ENCODE data around the gene LIM2. TPM values are rescaled to one million over a fixed set of nuclear protein-coding genes. Genes with fewer than 3 reads are reported as not detected.

The LIM2 gene
- total and polyA plus RNA-seq, 2 of the 4 experiments (the other 2 are of a cell fraction): not detected

DNA sequence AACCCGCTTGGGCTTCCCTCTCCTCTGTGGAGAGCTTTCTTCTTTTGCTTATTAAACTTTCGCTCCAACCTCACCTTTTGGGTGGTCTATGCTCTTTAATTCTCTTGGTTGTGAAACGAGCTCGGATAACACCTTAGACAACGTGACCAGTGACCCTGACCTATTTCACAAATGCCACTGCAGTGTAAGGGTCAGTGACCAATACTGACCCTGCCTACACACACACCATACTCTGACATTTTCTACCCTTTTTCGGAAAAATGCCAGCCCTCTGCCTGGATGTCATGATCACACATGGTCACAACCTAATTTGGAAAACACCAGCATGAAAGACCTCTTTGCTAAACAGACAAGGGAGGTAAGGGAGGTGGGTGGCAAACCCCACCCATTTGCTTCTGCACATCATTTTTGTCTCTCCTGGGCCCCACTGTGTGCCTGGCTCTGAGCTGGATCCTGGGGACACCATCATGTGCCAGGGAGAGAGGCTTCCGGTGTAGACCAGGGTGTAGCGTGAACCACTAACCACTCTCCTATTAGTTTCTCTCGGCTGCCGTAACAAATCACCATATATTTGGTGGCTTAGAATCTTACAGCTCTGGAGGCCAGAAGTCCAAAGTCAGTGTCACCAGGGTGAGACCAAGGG, 31.5 kb downstream of the LIM2 start:
- Histone ChIP-seq H2AK5ac (ENCODE audit: low read depth, low read length) (no peak overlapping the region), H3K14ac (replicated peaks; ENCODE audit: low read depth, low read length) (no peak overlapping the region), H3K4me2 (ENCODE audit: low read depth, low read length) (no peak overlapping the region), H3K27me3 (ENCODE audit: control insufficient read depth, insufficient read depth, low read length) (no peaks in the 10 kb centered on the region), H3K4me3 (ENCODE audit: insufficient read depth, low read depth, low read length) (no peak overlapping the region), H3K4ac (ENCODE audit: low read depth, low read length) (no peak overlapping the region), H3K9me1 (ENCODE audit: insufficient read depth, low read length) (no peaks in the 10 kb centered on the region), H3K23ac (ENCODE audit: low read depth, low read length) (no peak overlapping the region), H3K79me1 (ENCODE audit: low read depth in 1 of 2, low read length in 2 of 2) (peaks cover 5 to 6% of the 10 kb centered on the region in 2 experiments; a peak in 2 of 4 replicates), H4K5ac (ENCODE audit: low read depth, low read length) (no peak overlapping the region), H2AFZ (replicated peaks; ENCODE audit: low read length, poor library complexity) (no peak overlapping the region), H4K91ac (ENCODE audit: insufficient read depth, low read depth, low read length) (no peak overlapping the region; the same call in 1 of the 2 replicates), H2BK120ac (ENCODE audit: low read depth, low read length) (no peak overlapping the region), H2BK20ac (ENCODE audit: low read depth, low read length) (no peak overlapping the region), H2BK15ac (ENCODE audit: low read depth, low read length) (no peak overlapping the region), H3K36me3 (ENCODE audit: control insufficient read depth, insufficient read depth, low read length) (peaks cover 7% of the 10 kb centered on the region; the same call in 1 of the 2 replicates), H3K56ac (ENCODE audit: extremely low read depth, insufficient read depth, low read length) (no peak overlapping the region), H3K4me1 (ENCODE audit: control insufficient read depth, insufficient read depth, low read length) (peaks cover 7% of the 10 kb centered on the region), H2AK9ac (replicated peaks; ENCODE audit: low read depth, low read length, poor library complexity) (no peak overlapping the region), H4K20me1 (ENCODE audit: insufficient read depth, low read length) (peaks cover 3% of the 10 kb centered on the region), H3K9ac (ENCODE audit: low read depth, low read length) (no peak overlapping the region), H3K9me3 (ENCODE audit: control insufficient read depth, insufficient read depth, low read length) (no peaks in the 10 kb centered on the region), H3K27ac (ENCODE audit: insufficient read depth, low read length) (no peak overlapping the region), H2BK5ac (ENCODE audit: low read depth, low read length, poor library complexity, severe bottlenecking) (no peak overlapping the region), H4K8ac (ENCODE audit: low read depth in 2 of 2, low read length in 2 of 2) (no peak overlapping the region), H3K18ac (ENCODE audit: low read depth, low read length) (no peak overlapping the region)
- ATAC-seq (ENCODE audit: low read depth) (no peak), DNase-seq (no peak)
- WGBS, 2 experiments (ENCODE audit: extremely low coverage in 2 of 2, insufficient read length in 1 of 2): no CpG with 5 or more reads among the region's 10 CpGs
- TF ChIP-seq BHLHE40 (IDR thresholded peaks at IDR 0.05; ENCODE audit: low read depth, low read length): no peak
- TF ChIP-seq MAZ (IDR thresholded peaks at IDR 0.05; ENCODE audit: borderline replicate concordance, low read depth, low read length): no peak
- no peak for TF ChIP-seq RAD21 (IDR thresholded peaks at IDR 0.05; ENCODE audit: low read length)
- no peak for TF ChIP-seq CEBPB (IDR thresholded peaks at IDR 0.05; ENCODE audit: low read depth, low read length)
- TF ChIP-seq NFE2L2 (IDR thresholded peaks at IDR 0.05; ENCODE audit: low read depth, low read length): no peak
- TF ChIP-seq MAFK (IDR thresholded peaks at IDR 0.05; ENCODE audit: low read depth, low read length): no peak
- TF ChIP-seq POLR2A (IDR thresholded peaks at IDR 0.05; ENCODE audit: low read depth, low read length): no peak
- TF ChIP-seq, protein P1, sequence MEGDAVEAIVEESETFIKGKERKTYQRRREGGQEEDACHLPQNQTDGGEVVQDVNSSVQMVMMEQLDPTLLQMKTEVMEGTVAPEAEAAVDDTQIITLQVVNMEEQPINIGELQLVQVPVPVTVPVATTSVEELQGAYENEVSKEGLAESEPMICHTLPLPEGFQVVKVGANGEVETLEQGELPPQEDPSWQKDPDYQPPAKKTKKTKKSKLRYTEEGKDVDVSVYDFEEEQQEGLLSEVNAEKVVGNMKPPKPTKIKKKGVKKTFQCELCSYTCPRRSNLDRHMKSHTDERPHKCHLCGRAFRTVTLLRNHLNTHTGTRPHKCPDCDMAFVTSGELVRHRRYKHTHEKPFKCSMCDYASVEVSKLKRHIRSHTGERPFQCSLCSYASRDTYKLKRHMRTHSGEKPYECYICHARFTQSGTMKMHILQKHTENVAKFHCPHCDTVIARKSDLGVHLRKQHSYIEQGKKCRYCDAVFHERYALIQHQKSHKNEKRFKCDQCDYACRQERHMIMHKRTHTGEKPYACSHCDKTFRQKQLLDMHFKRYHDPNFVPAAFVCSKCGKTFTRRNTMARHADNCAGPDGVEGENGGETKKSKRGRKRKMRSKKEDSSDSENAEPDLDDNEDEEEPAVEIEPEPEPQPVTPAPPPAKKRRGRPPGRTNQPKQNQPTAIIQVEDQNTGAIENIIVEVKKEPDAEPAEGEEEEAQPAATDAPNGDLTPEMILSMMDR (conservative IDR thresholded peaks at IDR 0.05; ENCODE audit: low read depth, low read length): no peak
- no peak for TF ChIP-seq SMC3 (IDR thresholded peaks at IDR 0.05; ENCODE audit: low read depth, low read length)
- TF ChIP-seq MXI1 (IDR thresholded peaks at IDR 0.05; ENCODE audit: borderline replicate concordance, low read depth, low read length): no peak
- TF ChIP-seq, protein P2, sequence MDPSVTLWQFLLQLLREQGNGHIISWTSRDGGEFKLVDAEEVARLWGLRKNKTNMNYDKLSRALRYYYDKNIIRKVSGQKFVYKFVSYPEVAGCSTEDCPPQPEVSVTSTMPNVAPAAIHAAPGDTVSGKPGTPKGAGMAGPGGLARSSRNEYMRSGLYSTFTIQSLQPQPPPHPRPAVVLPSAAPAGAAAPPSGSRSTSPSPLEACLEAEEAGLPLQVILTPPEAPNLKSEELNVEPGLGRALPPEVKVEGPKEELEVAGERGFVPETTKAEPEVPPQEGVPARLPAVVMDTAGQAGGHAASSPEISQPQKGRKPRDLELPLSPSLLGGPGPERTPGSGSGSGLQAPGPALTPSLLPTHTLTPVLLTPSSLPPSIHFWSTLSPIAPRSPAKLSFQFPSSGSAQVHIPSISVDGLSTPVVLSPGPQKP (IDR thresholded peaks at IDR 0.05; ENCODE audit: borderline replicate concordance, low read depth, low read length): no peak
- no peak for TF ChIP-seq RFX5 (IDR thresholded peaks at IDR 0.05; ENCODE audit: low read depth, low read length)
- no peak for TF ChIP-seq CHD1 (IDR thresholded peaks at IDR 0.05; ENCODE audit: low read depth, low read length)
- no peak for TF ChIP-seq RCOR1 (IDR thresholded peaks at IDR 0.05; ENCODE audit: insufficient replicate concordance, low read length)
- TF ChIP-seq, protein P3, sequence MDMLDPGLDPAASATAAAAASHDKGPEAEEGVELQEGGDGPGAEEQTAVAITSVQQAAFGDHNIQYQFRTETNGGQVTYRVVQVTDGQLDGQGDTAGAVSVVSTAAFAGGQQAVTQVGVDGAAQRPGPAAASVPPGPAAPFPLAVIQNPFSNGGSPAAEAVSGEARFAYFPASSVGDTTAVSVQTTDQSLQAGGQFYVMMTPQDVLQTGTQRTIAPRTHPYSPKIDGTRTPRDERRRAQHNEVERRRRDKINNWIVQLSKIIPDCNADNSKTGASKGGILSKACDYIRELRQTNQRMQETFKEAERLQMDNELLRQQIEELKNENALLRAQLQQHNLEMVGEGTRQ (IDR thresholded peaks at IDR 0.05; ENCODE audit: low read depth, low read length): no peak
- TF ChIP-seq FOS (IDR thresholded peaks at IDR 0.05; ENCODE audit: low read depth, low read length): no peak
- no TSS peak for BruUV-seq (replicated peaks)
- intact Hi-C loops (cut with micrococcal nuclease) (no loop called here), in situ Hi-C loops (cut with MboI; ENCODE audit: low sequenced_read_pairs) (no loop called here), dilution Hi-C loops (cut with HindIII; ENCODE audit: low sequenced_read_pairs, unreplicated experiment) (no loop called here)
- ChIA-PET CTCF (no interaction called here), POLR2A (ENCODE audit: unreplicated experiment) (no interaction called here)

Measured in IMR-90 (cell line).